HepG2 (cell line): Measurements from ENCODE around the gene RPUSD2. TPM values are rescaled to one million over a fixed set of nuclear protein-coding genes. Genes with fewer than 3 reads are reported as not detected.

Experiments used
- ASH2L ChIP-seq: fragments of 300-600, 200-600 bp; sonication (generic); IDR thresholded peaks from 2 replicates; pipeline ENCODE4 v1.7.0; 2017; ENCODE audit warnings: low read depth, mild to moderate bottlenecking, moderate library complexity, mixed read lengths, low read length; ENCODE audit not compliant: insufficient read length
- CBFB ChIP-seq: sonication (generic); formaldehyde crosslinking; IDR thresholded peaks from 2 replicates; pipeline ENCODE4 v1.4.0; 2020; ENCODE audit warnings: missing genetic modification reagents
- CHD4 ChIP-seq: fragments of 200-600 bp; sonication (generic); IDR thresholded peaks from 2 replicates; pipeline ENCODE4 v1.7.0; 2017; ENCODE audit warnings: mild to moderate bottlenecking, low read length, borderline replicate concordance
- FOSL1 ChIP-seq: sonication (generic); formaldehyde crosslinking; IDR thresholded peaks from 2 replicates; pipeline ENCODE4 v1.9.0; 2021; ENCODE audit warnings: missing genetic modification reagents, borderline replicate concordance
- FOSL2 ChIP-seq: sonication (generic); formaldehyde crosslinking; IDR thresholded peaks from 2 replicates; pipeline ENCODE4 v1.4.0; 2020; ENCODE audit warnings: missing genetic modification reagents
- GATAD2A ChIP-seq: IDR thresholded peaks from 2 replicates; pipeline ENCODE4 v1.6.1; 2016
- HNRNPUL1 ChIP-seq: fragments of 200-400 bp; formaldehyde crosslinking; IDR thresholded peaks from 2 replicates; pipeline ENCODE4 v1.6.1; 2017; ENCODE audit warnings: low read depth, mild to moderate bottlenecking, low read length, moderate library complexity
- MED8 ChIP-seq: sonication (generic); formaldehyde crosslinking; IDR thresholded peaks from 2 replicates; pipeline ENCODE4 v1.8.1; 2023; ENCODE audit warnings: mild to moderate bottlenecking, missing genetic modification reagents; ENCODE audit not compliant: insufficient replicate concordance
- RBAK ChIP-seq: sonication (generic); formaldehyde crosslinking; IDR thresholded peaks from 2 replicates; pipeline ENCODE4 v1.5.1; 2020; ENCODE audit warnings: mild to moderate bottlenecking, missing genetic modification reagents
- SAFB2 ChIP-seq: sonication (generic); formaldehyde crosslinking; IDR thresholded peaks from 2 replicates; pipeline ENCODE4 v1.5.1; 2020; ENCODE audit warnings: missing genetic modification reagents, low read depth, mild to moderate bottlenecking, borderline replicate concordance
- TMF1 ChIP-seq: sonication (generic); formaldehyde crosslinking; IDR thresholded peaks from 2 replicates; pipeline ENCODE4 v1.8.1; 2022; ENCODE audit warnings: low read depth, missing genetic modification reagents
- ZMYM2 ChIP-seq: sonication (generic); formaldehyde crosslinking; IDR thresholded peaks from 2 replicates; pipeline ENCODE4 v1.8.0; 2022; ENCODE audit warnings: mild to moderate bottlenecking, missing genetic modification reagents
- ZNF7 ChIP-seq: IDR thresholded peaks from 2 replicates; pipeline ENCODE4 v1.6.1; 2016; ENCODE audit warnings: missing biosample characterization, missing genetic modification reagents
- ZNF788 ChIP-seq: sonication (generic); formaldehyde crosslinking; IDR thresholded peaks from 2 replicates; pipeline ENCODE4 v1.5.0; 2020; ENCODE audit warnings: mild to moderate bottlenecking, missing genetic modification reagents, borderline replicate concordance
- ZSCAN9 ChIP-seq: IDR thresholded peaks from 2 replicates; pipeline ENCODE4 v1.6.1; 2016; ENCODE audit warnings: borderline replicate concordance
- polyA plus RNA-seq, 8 experiments: library from polyadenylated mRNA; depleted of rRNA in 3 of 8; stranded (reverse) in 7 of 8; unstranded in 1 of 8; fragments of >200 nt; fragmentation: Illumina TruSeq in 4 of 8; extraction: Trizol in 4 of 8; gene quantifications; 2 replicates each; pipeline versions ENCODE4 v1.2.1 to v1.2.3, GENCODE V29; 2011 to 2016; ENCODE audit warnings: low read depth in 4 of 8, missing spikeins in 1 of 8, mixed read lengths in 1 of 8; ENCODE audit not compliant: insufficient read depth in 1 of 8
- total RNA-seq, 5 experiments: library from RNA; depleted of rRNA; stranded (reverse); fragments of >200 nt; fragmentation: Illumina TruSeq; extraction: Trizol; gene quantifications; 2 replicates each; pipeline ENCODE4 v1.2.3, GENCODE V29; 2016; ENCODE audit warnings: low read depth in 1 of 5
- TF ChIP-seq, protein P1 (sequence below): sonication (generic); formaldehyde crosslinking; conservative IDR thresholded peaks from 2 replicates; pipeline ENCODE4 v1.8.1; 2023; ENCODE audit warnings: missing genetic modification reagents
- TF ChIP-seq, protein P2 (sequence below): sonication (generic); formaldehyde crosslinking; conservative IDR thresholded peaks from 2 replicates; pipeline ENCODE4 v1.8.0; 2022; ENCODE audit warnings: low read depth, missing genetic modification reagents
- TF ChIP-seq, protein P3 (sequence below): sonication (generic); formaldehyde crosslinking; IDR thresholded peaks from 2 replicates; pipeline ENCODE4 v1.4.0; 2020; ENCODE audit warnings: mild to moderate bottlenecking, missing genetic modification reagents
- TF ChIP-seq, protein P4 (sequence below): sonication (generic); formaldehyde crosslinking; IDR thresholded peaks from 2 replicates; pipeline ENCODE4 v1.8.0; 2022; ENCODE audit warnings: mild to moderate bottlenecking, missing genetic modification reagents; ENCODE audit not compliant: insufficient replicate concordance
- TF ChIP-seq, protein P5 (sequence below): sonication (generic); formaldehyde crosslinking; IDR thresholded peaks from 2 replicates; pipeline ENCODE4 v1.5.1; 2020; ENCODE audit warnings: missing genetic modification reagents, mild to moderate bottlenecking, borderline replicate concordance

Gene RPUSD2
- total and polyA plus RNA-seq, 2 of the 13 experiments (the other 11 are each of a cell fraction or from before 2014, with no cell fraction given) = 8.6 to 14.5 TPM

DNA sequence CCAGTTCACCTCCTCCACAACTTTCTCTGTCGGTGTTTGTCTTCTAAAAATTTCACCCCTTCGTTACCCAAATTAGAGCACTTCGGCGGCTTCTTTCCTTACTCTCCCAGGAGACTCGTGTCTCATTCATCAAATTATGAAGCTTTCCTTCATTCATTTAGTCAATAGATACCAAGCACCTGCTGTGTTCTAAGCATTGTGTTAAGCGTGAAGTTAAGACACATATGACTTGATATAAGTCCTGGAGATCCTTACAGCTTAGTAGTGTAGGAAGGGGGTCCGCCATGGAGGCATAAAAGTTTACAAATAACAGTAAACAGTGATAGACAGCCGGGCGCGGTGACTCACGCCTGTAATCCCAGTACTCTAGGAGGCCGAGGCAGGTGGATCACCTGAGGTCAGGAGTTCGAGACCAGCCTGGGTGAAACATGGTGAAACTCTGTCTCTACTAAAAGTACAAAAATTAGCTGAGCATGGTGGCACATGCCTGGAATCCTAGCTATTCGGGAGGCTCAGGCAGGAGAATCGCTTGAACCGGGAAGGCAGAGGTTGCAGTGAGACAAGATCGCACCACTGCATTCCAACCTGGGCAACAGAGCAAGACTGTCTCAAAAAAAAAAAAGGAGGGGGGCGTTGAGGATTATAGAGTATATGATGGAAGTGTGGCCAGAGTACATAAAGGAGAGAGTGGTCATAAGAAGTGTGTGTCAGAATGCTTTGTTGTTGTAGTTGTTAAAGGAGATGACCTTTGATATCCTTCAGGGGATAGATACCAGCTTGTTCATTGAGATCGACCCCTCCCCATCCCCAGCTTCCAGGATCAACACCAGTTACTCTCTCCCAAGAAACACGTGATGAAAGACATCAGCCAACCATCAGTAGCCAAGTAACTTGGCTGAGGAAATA, 3.5 kb upstream of the RPUSD2 start (continued):
- TF ChIP-seq, protein P1, sequence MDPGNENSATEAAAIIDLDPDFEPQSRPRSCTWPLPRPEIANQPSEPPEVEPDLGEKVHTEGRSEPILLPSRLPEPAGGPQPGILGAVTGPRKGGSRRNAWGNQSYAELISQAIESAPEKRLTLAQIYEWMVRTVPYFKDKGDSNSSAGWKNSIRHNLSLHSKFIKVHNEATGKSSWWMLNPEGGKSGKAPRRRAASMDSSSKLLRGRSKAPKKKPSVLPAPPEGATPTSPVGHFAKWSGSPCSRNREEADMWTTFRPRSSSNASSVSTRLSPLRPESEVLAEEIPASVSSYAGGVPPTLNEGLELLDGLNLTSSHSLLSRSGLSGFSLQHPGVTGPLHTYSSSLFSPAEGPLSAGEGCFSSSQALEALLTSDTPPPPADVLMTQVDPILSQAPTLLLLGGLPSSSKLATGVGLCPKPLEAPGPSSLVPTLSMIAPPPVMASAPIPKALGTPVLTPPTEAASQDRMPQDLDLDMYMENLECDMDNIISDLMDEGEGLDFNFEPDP (CRISPR knock-in tag) = no peak
- no peak for TF ChIP-seq SAFB2
- peak; percentile 72; the same call in 1 of the 2 replicates for TF ChIP-seq CHD4
- TF ChIP-seq ZNF7 (CRISPR knock-in tag) = no peak
- TF ChIP-seq, protein P2, sequence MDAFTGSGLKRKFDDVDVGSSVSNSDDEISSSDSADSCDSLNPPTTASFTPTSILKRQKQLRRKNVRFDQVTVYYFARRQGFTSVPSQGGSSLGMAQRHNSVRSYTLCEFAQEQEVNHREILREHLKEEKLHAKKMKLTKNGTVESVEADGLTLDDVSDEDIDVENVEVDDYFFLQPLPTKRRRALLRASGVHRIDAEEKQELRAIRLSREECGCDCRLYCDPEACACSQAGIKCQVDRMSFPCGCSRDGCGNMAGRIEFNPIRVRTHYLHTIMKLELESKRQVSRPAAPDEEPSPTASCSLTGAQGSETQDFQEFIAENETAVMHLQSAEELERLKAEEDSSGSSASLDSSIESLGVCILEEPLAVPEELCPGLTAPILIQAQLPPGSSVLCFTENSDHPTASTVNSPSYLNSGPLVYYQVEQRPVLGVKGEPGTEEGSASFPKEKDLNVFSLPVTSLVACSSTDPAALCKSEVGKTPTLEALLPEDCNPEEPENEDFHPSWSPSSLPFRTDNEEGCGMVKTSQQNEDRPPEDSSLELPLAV (CRISPR knock-in tag) = no peak
- TF ChIP-seq ZNF788 = no peak
- no peak for TF ChIP-seq TMF1 (CRISPR knock-in tag)
- TF ChIP-seq, protein P3, sequence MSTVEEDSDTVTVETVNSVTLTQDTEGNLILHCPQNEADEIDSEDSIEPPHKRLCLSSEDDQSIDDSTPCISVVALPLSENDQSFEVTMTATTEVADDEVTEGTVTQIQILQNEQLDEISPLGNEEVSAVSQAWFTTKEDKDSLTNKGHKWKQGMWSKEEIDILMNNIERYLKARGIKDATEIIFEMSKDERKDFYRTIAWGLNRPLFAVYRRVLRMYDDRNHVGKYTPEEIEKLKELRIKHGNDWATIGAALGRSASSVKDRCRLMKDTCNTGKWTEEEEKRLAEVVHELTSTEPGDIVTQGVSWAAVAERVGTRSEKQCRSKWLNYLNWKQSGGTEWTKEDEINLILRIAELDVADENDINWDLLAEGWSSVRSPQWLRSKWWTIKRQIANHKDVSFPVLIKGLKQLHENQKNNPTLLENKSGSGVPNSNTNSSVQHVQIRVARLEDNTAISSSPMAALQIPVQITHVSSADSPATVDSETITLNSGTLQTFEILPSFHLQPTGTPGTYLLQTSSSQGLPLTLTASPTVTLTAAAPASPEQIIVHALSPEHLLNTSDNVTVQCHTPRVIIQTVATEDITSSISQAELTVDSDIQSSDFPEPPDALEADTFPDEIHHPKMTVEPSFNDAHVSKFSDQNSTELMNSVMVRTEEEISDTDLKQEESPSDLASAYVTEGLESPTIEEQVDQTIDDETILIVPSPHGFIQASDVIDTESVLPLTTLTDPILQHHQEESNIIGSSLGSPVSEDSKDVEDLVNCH (CRISPR knock-in tag) = no peak
- TF ChIP-seq ZMYM2 (CRISPR knock-in tag) = peak; percentile 87
- TF ChIP-seq ZSCAN9 = no peak
- TF ChIP-seq, protein P4, sequence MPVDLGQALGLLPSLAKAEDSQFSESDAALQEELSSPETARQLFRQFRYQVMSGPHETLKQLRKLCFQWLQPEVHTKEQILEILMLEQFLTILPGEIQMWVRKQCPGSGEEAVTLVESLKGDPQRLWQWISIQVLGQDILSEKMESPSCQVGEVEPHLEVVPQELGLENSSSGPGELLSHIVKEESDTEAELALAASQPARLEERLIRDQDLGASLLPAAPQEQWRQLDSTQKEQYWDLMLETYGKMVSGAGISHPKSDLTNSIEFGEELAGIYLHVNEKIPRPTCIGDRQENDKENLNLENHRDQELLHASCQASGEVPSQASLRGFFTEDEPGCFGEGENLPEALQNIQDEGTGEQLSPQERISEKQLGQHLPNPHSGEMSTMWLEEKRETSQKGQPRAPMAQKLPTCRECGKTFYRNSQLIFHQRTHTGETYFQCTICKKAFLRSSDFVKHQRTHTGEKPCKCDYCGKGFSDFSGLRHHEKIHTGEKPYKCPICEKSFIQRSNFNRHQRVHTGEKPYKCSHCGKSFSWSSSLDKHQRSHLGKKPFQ (CRISPR knock-in tag) = no peak
- no peak for TF ChIP-seq MED8 (CRISPR knock-in tag)
- peak; percentile 81 for TF ChIP-seq FOSL2 (CRISPR knock-in tag)
- no peak for TF ChIP-seq RBAK (CRISPR knock-in tag)
- TF ChIP-seq ASH2L = peak; percentile 15
- no peak for TF ChIP-seq FOSL1 (CRISPR knock-in tag)
- no peak for TF ChIP-seq CBFB (CRISPR knock-in tag)
- TF ChIP-seq, protein P5, sequence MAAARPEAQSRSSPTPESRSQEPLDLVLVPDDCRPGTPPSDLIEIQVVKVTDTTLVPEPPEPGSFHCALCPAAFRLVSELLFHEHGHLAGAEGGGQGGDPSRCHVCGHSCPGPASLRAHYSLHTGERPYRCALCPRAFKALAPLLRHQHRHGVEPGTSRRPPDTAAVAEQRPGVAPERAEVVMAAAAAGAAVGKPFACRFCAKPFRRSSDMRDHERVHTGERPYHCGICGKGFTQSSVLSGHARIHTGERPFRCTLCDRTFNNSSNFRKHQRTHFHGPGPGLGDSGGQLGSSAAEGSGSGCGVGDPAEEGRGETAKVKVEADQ = no peak
- no peak for TF ChIP-seq GATAD2A (CRISPR knock-in tag)
- TF ChIP-seq HNRNPUL1 = no peak
